Measurements from ENCODE around the gene MMEL1. TPM values are rescaled to one million over a fixed set of nuclear protein-coding genes. Genes with fewer than 3 reads are reported as not detected.
"Not testable (repeated sequence)": the region's sequence is repeated elsewhere in the genome, so short reads cannot be mapped to it uniquely, and the experiment has no call there.

Gene MMEL1
- total and polyA plus RNA-seq, 3 donors from 2014 or later: 17.2 to 36.4 (median 18.8) TPM

- not testable (repeated sequence) for DNase-seq
Measured at GRCh38 chr1:2652926-2653571, 20.2 kb upstream of the MMEL1 start.

GRCh38 chr1:2652152-2652925, 19.5 kb upstream of the MMEL1 start:
- H3K27me3 ChIP-seq; H3K4me1 ChIP-seq; H3K27ac ChIP-seq; intact Hi-C loops (cut with DNase I; ENCODE audit: low total_unique reads); DNase-seq; H3K9me3 ChIP-seq; H3K36me3 ChIP-seq (ENCODE audit: low read depth, missing control alignments); H3K4me3 ChIP-seq: not testable (repeated sequence)
- WGBS, 2 donors: 33 to 45% methylated on average over 16 of the region's 16 CpGs

More at GRCh38 chr1:2652926-2653571, 20.2 kb upstream of the MMEL1 start:
- H3K36me3 ChIP-seq (ENCODE audit: low read depth, missing control alignments); H3K9me3 ChIP-seq; H3K4me3 ChIP-seq; H3K4me1 ChIP-seq; intact Hi-C loops (cut with DNase I; ENCODE audit: low total_unique reads); H3K27ac ChIP-seq; H3K27me3 ChIP-seq: not testable (repeated sequence)
- 31 to 33% methylated on average over 12 of the region's 12 CpGs for WGBS, 2 donors

- DNase-seq: no peak
- H3K9me3 ChIP-seq: no peaks in the 10 kb centered on the region
- no peaks in the 10 kb centered on the region for H3K27me3 ChIP-seq
- no peak overlapping the region for H3K27ac ChIP-seq
- no peak overlapping the region for H3K4me3 ChIP-seq
- WGBS, 2 donors: 60 to 76% methylated on average over 3 to 10 of the region's 10 CpGs
- no peak for TF ChIP-seq CTCF (IDR thresholded peaks at IDR 0.05)
- TF ChIP-seq POLR2A (IDR thresholded peaks at IDR 0.05): no peak
- H3K4me1 ChIP-seq: no peaks in the 10 kb centered on the region
- intact Hi-C loops (cut with DNase I; ENCODE audit: low total_unique reads): no loop called here
- no peaks in the 10 kb centered on the region for H3K36me3 ChIP-seq (ENCODE audit: low read depth, missing control alignments)
Measured at GRCh38 chr1:2650967-2651645, 18.3 kb upstream of the MMEL1 start.

- Histone ChIP-seq H3K36me3 (ENCODE audit: low read depth, missing control alignments) (no peaks in the 10 kb centered on the region), H3K9me3 (no peaks in the 10 kb centered on the region), H3K4me3 (no peak overlapping the region), H3K4me1 (peaks cover 13% of the 10 kb centered on the region), H3K27me3 (no peaks in the 10 kb centered on the region), H3K27ac (no peak overlapping the region)
- TF ChIP-seq CTCF (IDR thresholded peaks at IDR 0.05) (no peak), POLR2A (IDR thresholded peaks at IDR 0.05) (no peak)
- no peak for DNase-seq
- WGBS, 2 donors: 78 to 79% methylated on average over 5 of the region's 5 CpGs
- intact Hi-C loops (cut with DNase I; ENCODE audit: low total_unique reads): no loop called here
Measured at GRCh38 chr1:2646837-2647236, 14.0 kb upstream of the MMEL1 start.

- DNase-seq: no peak
Measured at GRCh38 chr1:2645776-2646175, 13.0 kb upstream of the MMEL1 start.

More at GRCh38 chr1:2645776-2646175, 13.0 kb upstream of the MMEL1 start:
- 86 to 92% methylated on average over 11 of the region's 11 CpGs for WGBS, 2 donors
- no peaks in the 10 kb centered on the region for H3K9me3 ChIP-seq
- no peak overlapping the region for H3K27ac ChIP-seq
- H3K36me3 ChIP-seq (ENCODE audit: low read depth, missing control alignments): no peaks in the 10 kb centered on the region
- intact Hi-C loops (cut with DNase I; ENCODE audit: low total_unique reads): no loop called here
- no peaks in the 10 kb centered on the region for H3K27me3 ChIP-seq
- no peak for TF ChIP-seq CTCF (IDR thresholded peaks at IDR 0.05)
- TF ChIP-seq POLR2A (IDR thresholded peaks at IDR 0.05): no peak
- H3K4me3 ChIP-seq: no peak overlapping the region
- peaks cover 17% of the 10 kb centered on the region for H3K4me1 ChIP-seq

All from testis (tissue), 3 donors.